Liver (tissue), 9 donors: ENCODE data around the gene CDC42BPA. TPM values are rescaled to one million over a fixed set of nuclear protein-coding genes. Genes with fewer than 3 reads are reported as not detected.

Experiments
- DNase-seq: peaks from one replicate; pipeline ENCODE4 v3.0.0-alpha.2; 2017; ENCODE audit warnings: low spot score
- H3K27ac ChIP-seq, 2 donors: one replicate each; pipeline ENCODE4 v1.7.0; 2013; ENCODE audit warnings: inconsistent platforms in 2 of 2, low read length in 2 of 2, control low read depth in 1 of 2, low read depth in 1 of 2, mild to moderate bottlenecking in 1 of 2
- H3K27me3 ChIP-seq, 4 donors: one replicate each; pipeline versions ENCODE4 v1.6.1 to v1.7.0; 2013; ENCODE audit warnings: low read length in 3 of 4, inconsistent platforms in 1 of 4, mild to moderate bottlenecking in 1 of 4, moderate library complexity in 1 of 4; ENCODE audit not compliant: control insufficient read depth in 4 of 4, insufficient read depth in 4 of 4
- H3K36me3 ChIP-seq, 4 donors: one replicate each; pipeline versions ENCODE4 v1.6.1 to v1.7.0; 2013; ENCODE audit warnings: low read length in 3 of 4, mild to moderate bottlenecking in 3 of 4, low read depth in 1 of 4, moderate library complexity in 1 of 4; ENCODE audit not compliant: control insufficient read depth in 4 of 4, insufficient read depth in 3 of 4
- H3K4me1 ChIP-seq, 4 donors: one replicate each; pipeline versions ENCODE4 v1.6.1 to v1.7.0; 2013; ENCODE audit warnings: low read length in 3 of 4, mild to moderate bottlenecking in 3 of 4, moderate library complexity in 1 of 4; ENCODE audit not compliant: control insufficient read depth in 4 of 4, insufficient read depth in 4 of 4
- H3K4me3 ChIP-seq, 3 donors: one replicate each; pipeline versions ENCODE4 v1.6.1 to v1.7.0; 2013; ENCODE audit warnings: low read length in 3 of 3, control low read depth in 1 of 3, low read depth in 1 of 3, mild to moderate bottlenecking in 1 of 3
- H3K9ac ChIP-seq, 2 donors: one replicate each; pipeline ENCODE4 v1.7.0; 2013; ENCODE audit warnings: low read length in 2 of 2, mild to moderate bottlenecking in 2 of 2, moderate library complexity in 2 of 2, control low read depth in 1 of 2, low read depth in 1 of 2
- H3K9me3 ChIP-seq, 4 donors: one replicate each; pipeline versions ENCODE4 v1.6.1 to v1.7.0; 2013; ENCODE audit warnings: low read length in 3 of 4; ENCODE audit not compliant: control insufficient read depth in 4 of 4
- ATF3 ChIP-seq: IDR thresholded peaks from 2 replicates; pipeline ENCODE4 v1.6.1; 2016; ENCODE audit warnings: antibody characterized with exemption
- CTCF ChIP-seq: fragments of 150-350 bp; IDR thresholded peaks from 2 replicates; pipeline ENCODE4 v1.5.1; 2017; ENCODE audit warnings: improper control_type of control experiment, low read depth, low read length; ENCODE audit not compliant: missing input control
- EGR1 ChIP-seq, 2 donors: IDR thresholded peaks; 2 replicates each; pipeline ENCODE4 v1.6.1; 2016 to 2018; ENCODE audit warnings: antibody characterized with exemption in 2 of 2, low read depth in 2 of 2
- FOXA1 ChIP-seq: IDR thresholded peaks from 2 replicates; pipeline ENCODE4 v1.6.1; 2016; ENCODE audit warnings: antibody characterized with exemption
- FOXA2 ChIP-seq: IDR thresholded peaks from 2 replicates; pipeline ENCODE4 v1.6.1; 2016; ENCODE audit warnings: antibody characterized with exemption
- GABPA ChIP-seq, 2 donors: IDR thresholded peaks in 1 of 2; conservative IDR thresholded peaks in 1 of 2; 2 replicates each; pipeline ENCODE4 v1.6.1; 2016; ENCODE audit warnings: antibody characterized with exemption in 2 of 2, mild to moderate bottlenecking in 1 of 2, moderate library complexity in 1 of 2
- HNF4A ChIP-seq, 2 donors: conservative IDR thresholded peaks; 2 replicates each; pipeline ENCODE4 v1.6.1; 2016; ENCODE audit warnings: antibody characterized with exemption in 2 of 2, mild to moderate bottlenecking in 2 of 2
- HNF4G ChIP-seq: IDR thresholded peaks from 2 replicates; pipeline ENCODE4 v1.6.1; 2016; ENCODE audit warnings: antibody characterized with exemption
- JUND ChIP-seq, 2 donors: IDR thresholded peaks; 2 replicates each; pipeline ENCODE4 v1.6.1; 2016; ENCODE audit warnings: antibody characterized with exemption in 2 of 2
- MAX ChIP-seq: IDR thresholded peaks from 2 replicates; pipeline ENCODE4 v1.6.1; 2016; ENCODE audit warnings: antibody characterized with exemption
- NR2F2 ChIP-seq: IDR thresholded peaks from 2 replicates; pipeline ENCODE4 v1.6.1; 2016; ENCODE audit warnings: antibody characterized with exemption
- RAD21 ChIP-seq, 2 donors: IDR thresholded peaks; 2 replicates each; pipeline ENCODE4 v1.6.1; 2016; ENCODE audit warnings: antibody characterized with exemption in 2 of 2, mild to moderate bottlenecking in 2 of 2
- REST ChIP-seq: IDR thresholded peaks from 2 replicates; pipeline ENCODE4 v1.6.1; 2016; ENCODE audit warnings: antibody characterized with exemption, mild to moderate bottlenecking
- RXRA ChIP-seq, 2 donors: IDR thresholded peaks; 2 replicates each; pipeline ENCODE4 v1.6.1; 2017 to 2018; ENCODE audit warnings: antibody characterized with exemption in 2 of 2, mild to moderate bottlenecking in 1 of 2
- SP1 ChIP-seq: IDR thresholded peaks from 2 replicates; pipeline ENCODE4 v1.6.1; 2018; ENCODE audit warnings: antibody characterized with exemption, mild to moderate bottlenecking
- TAF1 ChIP-seq: conservative IDR thresholded peaks from 2 replicates; pipeline ENCODE4 v1.6.1; 2016; ENCODE audit warnings: antibody characterized with exemption, mild to moderate bottlenecking
- YY1 ChIP-seq: IDR thresholded peaks from 2 replicates; pipeline ENCODE4 v1.6.1; 2016; ENCODE audit warnings: antibody characterized with exemption, mild to moderate bottlenecking
- ZBTB33 ChIP-seq: IDR thresholded peaks from 2 replicates; pipeline ENCODE4 v1.6.1; 2016; ENCODE audit warnings: antibody characterized with exemption
- WGBS: extraction: QIAGEN DNeasy Blood & Tissue Kit; methylation state at CpG from one replicate; pipeline ENCODE4 v1.1.7; 2013; 5-methylcytosine and 5-hydroxymethylcytosine counted together
- polyA plus RNA-seq, 2 donors: library from polyadenylated mRNA; stranded (reverse) in 1 of 2; unstranded in 1 of 2; fragments of 200-250 nt in 1 of 2; fragments of >200 nt in 1 of 2; fragmentation: Nextera tagmentation in 1 of 2; extraction: Ambion mirVana in 1 of 2; gene quantifications; one replicate each; pipeline versions ENCODE4 v1.2.1 to v1.2.3, GENCODE V29; 2013 to 2015
- total RNA-seq, 2 donors: library from RNA; depleted of rRNA; stranded (reverse); fragments of >200 nt; gene quantifications; one replicate each; pipeline ENCODE4 v1.2.3, GENCODE V29; 2014
- donor health status: healthy.
- donor health status: healthy.
- donor health status: healthy.
- donor health status: healthy.
- donor health status: healthy.

The CDC42BPA gene
- total and polyA plus RNA-seq, 4 donors: 5.8 to 39.9 (median 24.3) TPM

- DNase-seq: no peak
- Histone ChIP-seq H3K27ac (no peak overlapping the region), H3K4me1 (no peaks in the 10 kb centered on the region), H3K36me3 (peaks cover 0 to 14% (median 6%) of the 10 kb centered on the region in 4 donors), H3K27me3 (no peaks in the 10 kb centered on the region), H3K9me3 (no peaks in the 10 kb centered on the region), H3K9ac (no peak overlapping the region), H3K4me3 (no peak overlapping the region)
- WGBS: 89% methylated on average over 2 of the region's 2 CpGs
- TF ChIP-seq JUND (IDR thresholded peaks at IDR 0.05): no peak
- no peak for TF ChIP-seq RAD21 (IDR thresholded peaks at IDR 0.05)
- TF ChIP-seq HNF4A (conservative IDR thresholded peaks at IDR 0.05): no peak
- no peak for TF ChIP-seq MAX
- no peak for TF ChIP-seq NR2F2
- TF ChIP-seq TAF1: no peak
- no peak for TF ChIP-seq SP1
Measured at GRCh38 chr1:227072991-227073390, 245.3 kb downstream of the CDC42BPA start.

GRCh38 chr1:227071895-227072587, 246.3 kb downstream of the CDC42BPA start:
- Histone ChIP-seq H3K36me3 (peaks cover 0 to 14% (median 6%) of the 10 kb centered on the region in 4 donors), H3K4me3 (no peak overlapping the region), H3K27me3 (no peaks in the 10 kb centered on the region), H3K4me1 (no peaks in the 10 kb centered on the region), H3K9me3 (no peaks in the 10 kb centered on the region), H3K27ac (no peak overlapping the region), H3K9ac (no peak overlapping the region)
- 88% methylated on average over 4 of the region's 4 CpGs for WGBS
- TF ChIP-seq HNF4G: no peak
- TF ChIP-seq MAX: no peak
- TF ChIP-seq FOXA2: no peak
- TF ChIP-seq EGR1 (IDR thresholded peaks at IDR 0.05; ENCODE audit: low read depth in 2 of 2): no peak
- TF ChIP-seq ATF3: no peak
- TF ChIP-seq RAD21 (IDR thresholded peaks at IDR 0.05): no peak
- TF ChIP-seq REST: no peak
- TF ChIP-seq CTCF: no peak
- no peak for TF ChIP-seq JUND (IDR thresholded peaks at IDR 0.05)
- no peak for TF ChIP-seq TAF1
- TF ChIP-seq FOXA1: no peak
- TF ChIP-seq SP1: no peak
- no peak for TF ChIP-seq RXRA (IDR thresholded peaks at IDR 0.05)
- TF ChIP-seq YY1: no peak
- TF ChIP-seq ZBTB33: no peak
- no peak for TF ChIP-seq NR2F2
- no peak for TF ChIP-seq GABPA (IDR thresholded peaks at IDR 0.05 in 1 of 2, conservative IDR thresholded peaks at IDR 0.05 in 1 of 2)
- no peak for TF ChIP-seq HNF4A (conservative IDR thresholded peaks at IDR 0.05)
- no peak for DNase-seq
